H7 (cell line): ENCODE results near the gene TMEM63C. TPM values are rescaled to one million over a fixed set of nuclear protein-coding genes. Genes with fewer than 3 reads are reported as not detected.

ENCODE experiments used
- DNase-seq: peaks from one replicate; pipeline ENCODE4 v3.0.0; 2012
- H3K27me3 ChIP-seq: 2 replicates; pipeline ENCODE4 v1.6.0; 2011; ENCODE audit warnings: mild to moderate bottlenecking, low read length; ENCODE audit not compliant: control insufficient read depth, insufficient read depth
- H3K36me3 ChIP-seq: replicated peaks from 2 replicates; pipeline ENCODE4 v1.5.1; 2011; ENCODE audit warnings: low read length; ENCODE audit not compliant: control insufficient read depth, insufficient read depth
- H3K4me3 ChIP-seq: 2 replicates; pipeline ENCODE4 v1.5.1; 2011; ENCODE audit warnings: low read depth, mild to moderate bottlenecking, control low read depth, low read length, moderate library complexity; ENCODE audit not compliant: insufficient read depth
- total RNA-seq: library from RNA; depleted of rRNA; stranded (reverse); fragments of >200 nt; shearing (Covaris generic); gene quantifications from 2 replicates; pipeline ENCODE4 v1.2.3, GENCODE V29; 2014

TMEM63C gene
- total RNA-seq, 1 experiment from 2014 or later = 2.1 TPM

DNA sequence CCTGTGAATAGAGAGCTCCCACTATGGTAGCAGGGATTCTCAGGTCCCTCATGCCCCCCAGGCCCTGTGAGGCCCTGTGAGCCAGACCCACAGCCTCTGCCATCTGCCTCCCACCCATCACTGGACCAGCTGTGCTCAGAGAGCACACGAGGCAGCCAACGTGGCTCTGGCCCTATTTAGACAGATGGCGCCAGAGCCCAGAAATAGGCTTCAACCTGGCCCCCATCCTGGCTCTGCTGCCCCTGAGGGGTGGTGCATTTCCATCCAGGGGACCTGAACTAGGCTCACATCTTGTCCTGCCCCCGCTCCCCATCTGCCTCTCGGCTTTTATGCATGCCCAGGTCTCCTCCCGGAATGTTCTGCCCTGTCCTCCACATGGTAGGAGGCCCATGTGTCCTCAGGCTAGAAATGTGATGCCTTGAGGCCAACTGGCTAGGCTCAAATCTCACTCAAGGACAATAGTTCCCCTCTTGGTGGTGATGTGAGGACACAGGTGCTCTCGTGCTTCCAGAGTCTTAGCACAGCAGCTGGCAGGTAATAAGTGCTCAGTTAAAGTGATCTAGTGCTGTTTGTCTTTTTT, 18.9 kb downstream of the TMEM63C start:
- peak; percentile 72 for DNase-seq
- Histone ChIP-seq H3K36me3 (no peaks in the 10 kb centered on the region), H3K27me3 (no peaks in the 10 kb centered on the region), H3K4me3 (no peak overlapping the region)

DNA sequence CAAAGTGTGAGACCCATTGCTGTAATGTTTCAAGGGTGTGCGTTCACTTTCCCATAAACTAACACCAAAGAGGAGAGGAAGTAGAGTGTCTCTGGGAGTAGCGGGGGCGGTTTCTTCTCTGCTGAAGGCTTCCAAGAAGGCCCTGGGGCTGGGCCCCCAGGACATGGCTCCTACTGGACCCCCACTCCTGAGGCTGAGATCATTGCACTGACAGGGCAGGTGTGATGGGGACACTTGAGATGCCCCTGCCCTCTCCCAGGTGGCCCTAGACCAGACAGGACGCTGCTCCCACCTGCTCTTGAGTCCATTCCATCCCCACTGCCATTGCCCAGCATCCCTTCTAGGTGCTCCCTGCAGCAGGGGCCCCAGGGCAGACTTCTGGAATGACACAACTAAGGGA, 20.1 kb downstream of the TMEM63C start:
- H3K27me3 ChIP-seq = no peaks in the 10 kb centered on the region
- DNase-seq = no peak
- no peak overlapping the region for H3K4me3 ChIP-seq
- no peaks in the 10 kb centered on the region for H3K36me3 ChIP-seq

DNA sequence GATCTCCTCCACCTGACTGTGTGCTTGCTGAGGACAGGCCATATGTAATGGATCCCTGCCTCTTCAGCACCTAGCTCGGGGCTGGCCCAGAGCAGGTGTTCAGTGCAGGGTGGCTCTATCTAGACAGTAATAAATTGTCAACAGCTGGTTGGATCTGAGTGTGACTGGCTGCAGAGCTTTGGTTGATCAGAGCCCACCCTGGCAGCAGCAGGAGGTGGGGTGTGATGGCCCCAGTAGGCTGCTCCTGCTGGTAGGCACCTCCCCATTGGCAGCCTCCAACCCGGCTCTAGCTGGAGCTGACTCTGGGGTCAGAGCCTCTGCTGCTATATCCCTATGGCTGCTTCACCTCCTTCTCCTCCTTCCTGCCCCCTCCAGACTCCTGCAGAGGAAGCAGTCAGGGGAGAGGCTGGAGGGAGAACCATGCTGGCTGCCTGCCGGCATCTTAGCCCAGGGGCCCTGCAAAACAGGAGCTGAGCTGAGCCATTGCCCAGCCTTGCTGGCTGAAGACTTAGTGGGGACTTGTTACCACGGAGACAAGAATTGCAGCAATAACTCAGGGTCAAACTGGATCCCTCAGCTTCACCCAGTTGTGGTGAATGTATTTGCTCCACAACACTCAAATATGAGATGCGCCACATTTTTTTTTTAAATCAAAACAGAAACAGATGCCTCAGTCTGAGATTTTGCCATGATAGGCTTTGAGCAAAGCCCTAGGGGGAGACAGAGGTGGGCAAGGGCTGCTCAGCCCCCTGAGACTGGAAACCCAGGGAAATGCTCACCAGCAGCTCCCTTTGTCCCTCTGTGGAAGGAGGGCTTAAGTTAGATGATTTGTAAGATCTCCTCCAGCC, 22.2 kb downstream of the TMEM63C start:
- Histone ChIP-seq H3K36me3 (no peaks in the 10 kb centered on the region), H3K4me3 (no peak overlapping the region)
- no peak for DNase-seq

DNA sequence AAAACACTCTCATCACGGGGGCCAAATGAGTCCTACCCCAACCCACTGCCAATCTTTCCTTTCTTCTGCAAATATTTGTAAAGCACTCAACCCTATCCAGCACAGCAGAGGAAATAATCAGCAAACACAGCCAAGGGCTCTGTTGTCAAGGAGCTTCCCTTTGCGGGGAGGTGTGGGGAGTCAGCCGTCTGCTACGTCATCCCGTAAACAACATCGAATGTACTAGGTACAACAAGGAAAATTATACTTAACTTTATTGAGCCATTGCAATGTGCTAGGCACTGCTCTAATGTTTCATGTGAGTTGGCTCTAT, 22.8 kb downstream of the TMEM63C start:
- no peak for DNase-seq
- H3K4me3 ChIP-seq = no peak overlapping the region
- no peaks in the 10 kb centered on the region for H3K27me3 ChIP-seq
- H3K36me3 ChIP-seq = no peaks in the 10 kb centered on the region

More for the DNA sequence above, 22.2 kb downstream of the TMEM63C start:
- no peaks in the 10 kb centered on the region for H3K27me3 ChIP-seq

DNA sequence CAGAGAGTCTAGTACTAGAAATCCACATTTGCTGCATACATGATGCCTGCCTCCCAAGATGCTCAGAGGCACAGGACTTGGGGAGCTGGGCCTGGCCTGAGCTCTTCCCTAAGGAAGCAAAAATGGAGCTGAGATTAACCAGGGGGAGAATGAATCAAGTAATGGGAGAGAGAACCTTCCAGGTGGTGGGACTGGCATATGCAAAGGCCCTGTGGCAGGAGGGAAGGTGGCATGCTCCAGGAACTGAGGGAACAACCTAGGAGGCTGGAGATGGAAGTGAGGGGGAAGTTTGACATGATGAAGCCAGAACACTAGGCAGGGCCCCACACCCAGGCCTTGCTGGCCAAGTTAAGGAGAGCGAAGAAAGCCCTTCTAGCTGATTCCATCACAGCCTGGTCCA, 23.3 kb downstream of the TMEM63C start:
- Histone ChIP-seq H3K4me3 (no peak overlapping the region), H3K27me3 (no peaks in the 10 kb centered on the region), H3K36me3 (no peaks in the 10 kb centered on the region)
- no peak for DNase-seq

DNA sequence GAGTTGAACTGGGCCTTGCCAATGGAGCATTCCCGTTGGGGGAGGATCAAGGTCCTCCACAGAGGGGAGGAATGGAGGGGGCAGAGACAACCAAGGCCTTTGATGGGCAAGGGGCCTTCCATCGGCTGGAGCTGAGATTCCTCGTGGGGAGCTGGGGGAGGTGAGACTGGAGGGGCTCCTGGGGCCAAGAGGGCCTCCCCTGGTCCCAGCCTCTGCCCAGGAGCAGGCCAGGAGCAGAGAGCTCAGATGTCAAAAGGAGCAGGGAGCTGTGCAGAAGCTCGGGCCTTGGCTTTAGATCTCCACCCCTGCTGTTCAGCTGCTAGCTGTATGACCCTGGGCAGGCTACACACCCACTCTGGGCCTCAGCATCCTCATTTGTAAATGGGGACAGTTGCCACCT, 24.0 kb downstream of the TMEM63C start:
- Histone ChIP-seq H3K4me3 (no peak overlapping the region), H3K27me3 (no peaks in the 10 kb centered on the region), H3K36me3 (no peaks in the 10 kb centered on the region)
- DNase-seq = no peak

DNA sequence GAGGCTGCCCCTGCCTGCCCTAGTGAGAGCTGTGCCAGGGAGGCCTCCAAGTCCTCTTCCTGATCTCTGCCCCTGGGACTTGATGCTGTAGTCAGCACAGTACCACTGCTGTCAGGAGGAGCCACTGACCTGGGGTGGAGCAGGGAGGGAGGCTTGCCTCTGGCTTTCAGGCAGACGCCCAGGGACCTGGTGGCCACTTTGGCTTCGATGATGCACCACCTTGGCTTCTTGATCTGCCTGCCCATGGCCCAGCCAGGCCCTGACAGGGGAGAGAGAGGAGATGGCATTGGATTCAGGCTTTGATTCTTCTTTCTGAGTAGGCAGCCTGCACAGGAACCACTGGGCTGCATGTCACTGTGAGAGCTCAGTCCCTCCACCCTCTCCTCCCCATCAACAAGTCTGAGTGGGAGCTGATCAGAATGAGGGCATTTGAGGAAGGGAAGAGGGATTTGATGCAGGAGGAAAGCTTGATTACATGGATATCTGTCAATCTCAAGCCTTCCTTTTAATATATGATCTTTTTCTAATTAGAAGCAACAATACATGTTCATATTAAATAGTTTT, 24.7 kb downstream of the TMEM63C start:
- Histone ChIP-seq H3K36me3 (no peaks in the 10 kb centered on the region), H3K4me3 (no peak overlapping the region), H3K27me3 (no peaks in the 10 kb centered on the region)
- DNase-seq = no peak

DNA sequence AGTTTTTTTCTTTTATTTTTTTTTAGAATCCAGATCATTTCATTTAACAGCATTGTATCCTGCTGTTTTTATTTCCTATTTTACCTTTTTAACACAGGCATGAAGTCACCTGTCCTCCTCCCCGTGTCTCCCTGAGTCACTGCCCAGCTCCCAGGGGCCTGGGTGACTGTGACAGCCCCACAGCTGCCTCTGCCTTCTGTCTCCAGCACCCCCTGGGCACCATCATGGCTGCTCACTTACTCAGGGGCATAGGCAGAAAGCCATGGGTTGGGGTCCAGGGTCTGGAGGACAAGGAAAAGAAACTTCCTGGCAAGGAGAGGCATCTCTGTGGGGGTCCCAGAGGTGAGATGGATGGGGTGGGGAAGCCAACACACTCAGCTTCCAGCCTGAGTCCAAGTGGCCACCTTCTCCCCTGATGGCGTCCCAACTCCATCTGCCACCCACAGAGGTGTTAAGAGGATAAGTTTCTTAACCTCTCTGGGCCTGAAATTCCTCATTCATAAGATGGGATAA, 25.3 kb downstream of the TMEM63C start:
- Histone ChIP-seq H3K4me3 (no peak overlapping the region), H3K27me3 (no peaks in the 10 kb centered on the region), H3K36me3 (no peaks in the 10 kb centered on the region)
- no peak for DNase-seq

DNA sequence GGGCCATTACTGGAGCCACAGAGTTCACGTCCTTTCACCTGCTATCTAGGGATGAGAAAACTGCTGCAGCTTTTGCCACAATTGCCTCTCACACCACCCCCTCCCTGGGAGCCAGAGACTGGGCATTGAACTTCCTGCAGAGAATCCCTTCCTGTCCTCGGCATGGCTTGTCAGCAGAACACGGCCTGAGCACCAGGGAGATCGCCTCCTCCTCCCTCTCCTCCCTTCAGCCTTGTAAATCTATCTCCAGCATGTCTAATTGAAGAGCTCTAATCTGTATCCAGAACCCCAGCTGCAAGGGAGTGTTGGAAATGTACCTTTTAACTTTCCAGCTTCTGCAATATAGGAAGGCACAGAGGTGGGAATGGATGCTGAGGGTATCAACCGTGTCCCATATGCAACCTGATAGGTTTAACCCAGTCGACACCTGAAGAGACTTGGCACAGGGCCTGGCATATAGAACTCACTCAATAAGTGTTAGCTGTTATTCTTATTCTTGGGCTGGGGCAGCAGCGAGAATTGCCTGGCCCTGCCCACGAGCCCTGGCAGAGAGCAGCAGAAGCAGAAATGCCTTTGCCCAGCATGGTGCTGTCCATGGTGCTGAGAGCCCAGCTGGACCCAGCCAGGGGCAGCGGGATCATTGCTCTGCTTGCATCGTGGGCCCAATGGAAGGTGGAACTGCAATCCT, 26.8 kb downstream of the TMEM63C start:
- Histone ChIP-seq H3K4me3 (no peak overlapping the region), H3K27me3 (no peaks in the 10 kb centered on the region), H3K36me3 (no peaks in the 10 kb centered on the region)
- DNase-seq = peak; percentile 90

DNA sequence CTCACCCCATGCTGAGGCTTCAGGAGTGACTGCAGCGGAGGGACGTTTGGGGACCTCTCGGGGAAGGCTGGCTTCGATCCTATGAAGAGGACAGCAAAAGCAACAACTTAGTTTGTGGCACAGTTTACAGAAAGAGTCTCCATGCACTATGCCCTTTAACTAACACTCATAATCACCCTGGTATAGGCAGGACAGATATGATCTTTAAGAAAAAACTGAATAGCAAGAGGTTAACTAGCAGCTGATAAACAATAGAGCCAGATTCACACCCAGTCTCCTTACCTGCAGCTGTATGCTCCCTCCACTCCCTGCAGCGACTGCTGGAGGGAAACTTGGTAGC, 27.4 kb downstream of the TMEM63C start:
- Histone ChIP-seq H3K27me3 (no peaks in the 10 kb centered on the region), H3K4me3 (no peak overlapping the region), H3K36me3 (no peaks in the 10 kb centered on the region)
- no peak for DNase-seq

DNA sequence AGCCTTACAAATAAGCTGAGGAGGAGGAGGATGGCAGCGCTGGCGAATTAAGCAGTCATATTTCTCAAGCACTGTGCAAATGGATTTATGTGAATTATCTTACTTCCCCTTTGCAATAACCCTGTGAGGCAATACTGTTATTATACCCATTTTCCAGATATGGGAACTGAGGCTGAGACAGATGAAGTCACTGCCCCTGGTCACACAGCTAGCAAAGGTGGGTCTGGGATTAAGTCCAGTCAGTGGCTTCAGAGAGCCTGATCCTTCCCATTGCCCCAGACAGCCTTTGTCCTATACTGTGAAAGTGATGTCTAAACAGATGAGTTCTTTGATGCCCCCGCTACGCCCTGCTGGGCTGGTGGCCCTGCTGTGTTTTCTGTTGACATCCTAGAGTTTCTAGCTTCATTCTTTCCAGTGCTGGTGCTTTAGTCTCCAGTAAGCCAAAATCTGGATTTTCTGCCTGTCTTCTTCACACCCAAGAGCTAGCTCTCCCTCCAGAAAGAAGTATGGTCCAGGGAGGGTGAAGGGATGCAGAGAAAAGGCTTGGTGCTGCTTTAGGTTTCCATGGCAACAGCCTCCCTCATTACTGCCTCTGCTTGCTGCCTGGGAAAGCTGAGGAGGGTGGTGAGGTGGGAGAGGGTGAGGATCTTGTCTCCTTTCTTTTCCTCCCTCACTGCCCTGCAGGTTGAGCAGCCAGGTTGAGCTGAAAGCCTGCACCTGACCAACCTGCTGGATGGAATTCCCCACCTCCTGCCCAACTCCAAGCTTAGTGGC, 30.7 kb downstream of the TMEM63C start:
- Histone ChIP-seq H3K27me3 (no peaks in the 10 kb centered on the region; the same call in 1 of the 2 replicates), H3K4me3 (no peak overlapping the region), H3K36me3 (no peaks in the 10 kb centered on the region)
- no peak for DNase-seq

DNA sequence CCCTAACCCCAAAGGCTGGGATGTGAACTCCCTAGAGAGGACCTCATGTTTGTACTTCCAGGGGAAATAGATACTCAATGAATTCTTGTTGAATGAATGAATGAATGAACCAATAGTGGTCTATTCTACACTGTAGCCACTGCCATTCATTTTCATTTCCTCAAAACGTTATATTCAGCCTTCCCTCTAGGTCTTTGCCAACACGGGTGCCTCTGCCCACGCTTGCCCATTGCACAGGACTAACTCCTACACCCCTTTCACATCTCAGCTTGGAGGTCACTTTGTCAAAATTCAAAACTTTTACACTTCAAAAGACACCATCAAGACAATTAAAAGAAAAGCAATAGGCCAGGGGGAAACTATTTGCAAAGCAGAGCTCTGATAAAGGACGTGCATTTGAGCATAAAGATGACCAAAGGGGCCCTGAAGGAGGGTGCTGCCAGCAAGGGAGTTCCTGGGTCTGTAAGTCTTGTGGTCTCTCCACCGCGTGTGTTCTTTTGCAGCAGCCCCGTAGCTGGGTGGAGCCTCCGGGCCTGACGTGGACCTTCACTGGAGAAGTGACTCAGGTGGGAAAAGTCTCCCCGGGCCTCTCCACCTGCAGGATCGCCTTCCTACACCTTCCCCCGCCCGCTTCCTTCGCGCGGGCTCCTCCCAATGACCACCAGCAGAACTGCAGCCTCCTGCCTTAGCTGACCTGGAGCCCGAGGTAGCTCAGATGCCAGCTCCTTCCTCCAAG, 31.5 kb downstream of the TMEM63C start:
- DNase-seq = peak; percentile 92
- H3K36me3 ChIP-seq = no peaks in the 10 kb centered on the region
- H3K27me3 ChIP-seq = no peaks in the 10 kb centered on the region; the same call in 1 of the 2 replicates
- H3K4me3 ChIP-seq = no peak overlapping the region

DNA sequence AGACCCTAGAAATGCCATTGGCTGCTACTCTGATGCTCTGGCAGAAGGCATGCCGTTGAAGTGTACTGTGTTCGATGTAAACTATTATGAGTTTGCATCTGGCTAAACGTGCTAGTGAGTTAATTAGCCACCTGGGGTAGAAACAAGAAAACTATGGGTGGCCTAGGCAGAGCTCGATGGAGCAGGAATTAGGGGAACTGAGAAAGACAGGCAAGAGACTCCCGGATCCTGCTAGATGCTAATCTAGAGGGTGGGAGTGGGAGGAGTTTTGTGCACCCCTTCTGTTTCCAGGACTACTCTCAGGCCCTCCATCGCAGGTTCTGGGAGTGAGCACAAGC, 32.0 kb downstream of the TMEM63C start:
- Histone ChIP-seq H3K36me3 (no peaks in the 10 kb centered on the region), H3K27me3 (no peaks in the 10 kb centered on the region; the same call in 1 of the 2 replicates), H3K4me3 (no peak overlapping the region)
- no peak for DNase-seq

DNA sequence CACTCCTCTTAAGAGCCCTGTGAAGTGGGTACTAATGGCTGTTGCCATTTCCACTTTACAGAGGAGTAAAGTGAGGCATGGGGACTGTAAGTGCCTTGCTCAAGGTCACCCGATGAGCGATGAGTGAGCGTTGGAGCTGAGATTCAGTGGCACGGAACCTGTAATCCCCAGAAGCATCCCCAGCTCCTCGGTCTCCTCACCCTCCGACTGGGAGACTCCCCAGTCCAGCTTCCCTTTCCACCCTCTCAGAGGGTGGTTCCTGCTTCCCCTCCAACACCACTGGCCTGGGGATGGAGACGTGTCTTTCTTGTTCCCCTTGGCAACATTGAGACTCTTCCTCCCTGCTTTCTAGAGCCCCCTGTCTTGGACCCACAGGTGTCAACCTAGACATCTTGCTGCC, 32.6 kb downstream of the TMEM63C start:
- peaks cover under 1% of the 10 kb centered on the region; the same call in 1 of the 2 replicates for H3K27me3 ChIP-seq
- no peak overlapping the region for H3K4me3 ChIP-seq
- DNase-seq = no peak
- H3K36me3 ChIP-seq = no peaks in the 10 kb centered on the region
